ENCODE results near the gene CENPB.

Gene CENPB

DNA sequence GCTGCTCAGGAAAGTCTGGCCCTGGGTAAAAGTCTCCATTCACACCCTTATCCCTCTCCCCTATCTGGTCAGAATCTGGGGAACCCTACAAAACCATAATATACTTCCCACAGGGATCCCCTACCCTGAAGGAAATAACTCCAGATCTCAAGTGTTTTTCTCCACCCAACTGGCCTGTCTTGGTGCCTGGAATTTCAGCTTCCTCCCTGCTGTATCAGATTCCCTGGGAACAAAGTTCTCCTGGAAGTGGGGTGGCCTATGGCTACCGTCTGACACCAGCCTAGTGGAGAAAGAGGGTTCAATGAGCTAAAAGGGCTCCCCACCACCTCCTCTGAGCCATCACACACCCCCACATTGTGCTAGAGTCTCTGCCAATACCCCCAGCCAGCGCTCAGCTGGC, 39.1 kb downstream of the CENPB start:
- no peak for DNase-seq

- DNase-seq = no peak
Measured at GRCh38 chr20:3745686-3746173, 40.8 kb downstream of the CENPB start.

DNA sequence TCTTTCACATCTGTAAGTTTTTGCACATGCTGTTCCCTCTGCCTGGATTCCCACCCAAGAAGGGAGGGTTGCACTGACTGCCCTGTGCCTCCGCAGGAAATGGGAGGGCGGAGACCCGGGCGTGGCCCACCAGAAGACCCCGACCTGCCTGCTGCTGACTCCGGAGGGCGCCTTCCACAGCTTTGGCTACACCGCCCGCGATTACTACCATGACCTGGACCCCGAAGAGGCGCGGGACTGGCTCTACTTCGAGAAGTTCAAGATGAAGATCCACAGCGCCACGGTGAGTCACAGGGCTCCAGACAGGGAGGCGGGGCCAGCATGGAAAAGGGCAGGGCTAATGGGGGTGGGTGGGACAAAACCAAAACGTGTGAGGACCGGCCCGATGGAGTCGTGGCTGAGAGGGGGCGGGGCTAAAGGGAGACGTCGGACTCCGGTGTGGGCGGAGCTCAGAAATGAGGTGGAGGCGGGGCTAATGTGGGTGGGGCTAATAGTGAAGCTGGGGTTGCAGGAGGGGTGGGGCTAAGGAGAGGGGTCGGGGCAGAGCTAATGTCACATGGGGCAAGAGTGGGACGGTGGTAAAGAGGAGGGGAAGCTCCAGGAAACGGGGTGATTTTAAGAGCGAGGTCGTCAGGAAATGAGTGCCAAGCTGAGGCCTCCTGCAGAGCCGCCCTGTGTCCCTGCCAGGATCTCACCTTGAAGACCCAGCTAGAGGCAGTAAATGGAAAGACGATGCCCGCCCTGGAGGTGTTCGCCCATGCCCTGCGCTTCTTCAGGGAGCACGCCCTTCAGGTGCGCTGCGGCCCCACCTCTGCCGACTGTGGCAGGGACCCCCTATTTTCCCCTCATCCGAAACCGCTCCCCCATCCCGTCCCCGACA, 41.5 kb downstream of the CENPB start:
- DNase-seq = peak; percentile 66

DNA sequence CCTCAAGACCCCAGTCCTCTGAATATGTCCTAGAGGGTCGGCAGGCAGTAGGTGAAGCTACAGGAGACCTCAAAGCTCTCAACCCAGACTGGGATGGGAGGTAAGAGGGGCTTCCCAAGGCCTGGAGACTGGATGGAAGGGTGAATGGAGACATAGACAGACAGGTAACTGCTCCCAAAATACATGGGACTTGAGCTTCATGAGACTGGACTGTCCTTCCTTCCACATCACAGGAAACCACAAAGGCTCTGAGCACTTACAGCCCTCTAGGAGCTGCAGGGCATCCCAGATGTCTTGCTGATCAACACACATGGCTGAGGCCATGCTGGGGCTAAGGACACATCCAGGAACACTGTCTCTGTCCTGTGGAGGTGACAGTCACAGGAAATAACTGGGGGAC, 42.5 kb downstream of the CENPB start:
- DNase-seq = no peak

- no peak for DNase-seq
Measured at GRCh38 chr20:3743251-3743650, 43.3 kb downstream of the CENPB start.

DNA sequence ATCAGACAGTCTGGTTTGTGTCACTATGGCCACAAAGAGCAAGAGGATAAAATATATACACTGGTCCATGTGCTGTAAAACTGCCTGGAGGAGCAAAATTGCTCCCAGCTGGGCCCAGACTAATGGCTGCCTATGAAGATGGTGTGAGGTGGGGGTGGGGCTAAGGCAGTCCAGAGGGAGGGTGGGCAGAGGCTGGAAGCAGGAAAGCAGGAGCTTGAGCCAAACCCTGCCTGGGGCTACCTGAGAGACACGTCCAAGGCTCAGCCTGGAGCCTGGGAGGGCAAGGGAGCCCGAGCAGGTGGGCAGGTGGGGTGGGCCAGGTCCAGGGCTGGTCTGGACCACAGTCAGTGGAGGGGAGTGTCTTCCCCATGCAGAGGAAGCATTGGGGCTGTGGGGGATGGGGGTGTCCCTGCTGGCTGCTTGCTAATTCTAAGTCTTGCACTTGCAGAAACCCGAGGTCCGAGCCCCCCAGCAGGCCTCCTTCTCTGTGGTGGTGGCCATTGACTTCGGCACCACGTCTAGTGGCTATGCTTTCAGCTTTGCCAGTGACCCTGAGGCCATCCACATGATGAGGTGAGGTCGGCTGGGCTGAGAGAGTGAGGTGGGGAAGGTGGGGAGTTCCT, 44.6 kb downstream of the CENPB start:
- DNase-seq = no peak

GRCh38 chr20:3740615-3741301, 45.8 kb downstream of the CENPB start:
- DNase-seq = no peak

DNA sequence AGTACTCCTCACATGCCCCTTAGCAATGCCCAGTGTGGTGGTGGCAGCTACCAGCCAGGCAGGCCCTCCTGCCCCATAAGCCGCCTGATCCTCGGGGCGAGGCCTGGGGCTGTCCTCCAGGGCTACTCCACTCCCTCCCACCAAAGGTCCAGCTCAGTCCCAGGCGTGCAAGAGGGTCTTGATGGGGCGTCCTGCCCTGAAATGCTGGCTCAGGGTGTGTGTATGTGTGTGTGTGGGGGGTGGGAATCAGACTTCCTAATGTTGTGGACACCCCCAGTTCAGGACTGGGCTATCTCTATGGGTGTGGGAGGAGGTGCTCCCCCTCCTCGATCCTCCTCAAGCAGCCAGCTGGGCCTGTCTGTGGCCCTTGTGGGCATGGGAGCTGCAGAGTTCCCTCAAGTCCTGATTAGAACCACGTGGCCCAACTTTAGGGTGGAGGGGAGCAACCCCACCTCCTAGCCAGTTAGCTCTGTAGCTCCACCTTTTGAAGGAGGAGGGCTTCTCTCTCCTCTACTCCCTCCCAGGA, 46.6 kb downstream of the CENPB start:
- DNase-seq = no peak

GRCh38 chr20:3739054-3739925, 47.2 kb downstream of the CENPB start:
- DNase-seq = no peak

GRCh38 chr20:3738111-3739053, 48.2 kb downstream of the CENPB start:
- DNase-seq = no peak

DNA sequence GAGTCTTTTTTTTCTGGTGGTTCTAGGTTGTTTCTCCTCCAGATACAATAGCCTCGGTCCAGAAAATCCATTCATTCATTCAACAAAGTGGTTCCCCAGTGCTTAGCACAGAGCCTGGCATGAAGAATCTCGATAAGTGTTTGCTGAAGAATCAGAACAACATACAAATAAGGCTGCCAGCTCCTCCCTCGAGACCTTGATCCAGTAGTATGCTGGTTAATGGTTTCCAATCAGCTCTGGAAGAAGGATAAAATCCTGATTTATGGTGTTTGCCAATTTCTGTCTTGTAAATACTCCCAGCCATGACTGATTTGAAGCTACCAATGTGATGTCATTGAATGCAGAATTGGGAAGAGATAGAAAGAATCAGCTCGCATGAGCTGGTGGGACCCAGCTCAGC, 50.8 kb downstream of the CENPB start:
- DNase-seq = no peak

DNA sequence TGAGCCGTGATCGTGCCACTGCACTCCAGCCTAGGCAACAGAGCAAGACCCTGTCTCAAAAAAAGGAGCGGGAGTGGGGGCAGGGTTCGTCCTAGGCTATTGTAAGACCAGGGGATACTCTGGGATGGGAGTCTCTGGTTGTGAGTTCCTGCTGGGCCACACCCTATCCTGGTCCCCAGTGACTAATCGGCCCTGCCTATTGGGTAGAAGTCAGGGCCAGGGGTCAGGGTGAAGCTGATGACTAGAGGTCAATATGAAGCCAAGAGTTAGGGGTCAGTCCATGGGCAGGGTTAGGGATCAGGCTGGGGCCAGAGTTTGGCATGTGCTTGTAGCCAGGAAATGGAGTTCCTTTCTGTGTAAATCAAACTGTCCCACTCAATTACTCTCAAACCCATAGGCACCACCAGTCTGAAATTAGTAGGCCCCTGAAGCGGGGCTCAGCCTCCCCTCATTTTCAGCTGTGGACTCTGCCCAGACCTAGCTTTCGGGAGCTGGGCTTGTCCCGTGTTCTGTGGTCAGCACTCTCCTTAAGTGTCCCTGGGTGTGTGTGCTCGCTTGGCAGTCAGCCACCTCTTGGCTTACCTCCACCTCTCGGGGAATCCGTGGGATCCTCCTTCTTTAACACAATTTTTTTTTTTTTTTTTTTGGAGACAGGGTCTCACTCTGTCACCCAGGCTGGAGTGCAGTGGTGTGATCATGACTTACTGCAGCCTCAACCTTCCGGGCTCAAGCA, 52.3 kb downstream of the CENPB start:
- DNase-seq = no peak

Data from eye (tissue), 1 donor.